Measurements from ENCODE around the gene SLC25A12.

DNA sequence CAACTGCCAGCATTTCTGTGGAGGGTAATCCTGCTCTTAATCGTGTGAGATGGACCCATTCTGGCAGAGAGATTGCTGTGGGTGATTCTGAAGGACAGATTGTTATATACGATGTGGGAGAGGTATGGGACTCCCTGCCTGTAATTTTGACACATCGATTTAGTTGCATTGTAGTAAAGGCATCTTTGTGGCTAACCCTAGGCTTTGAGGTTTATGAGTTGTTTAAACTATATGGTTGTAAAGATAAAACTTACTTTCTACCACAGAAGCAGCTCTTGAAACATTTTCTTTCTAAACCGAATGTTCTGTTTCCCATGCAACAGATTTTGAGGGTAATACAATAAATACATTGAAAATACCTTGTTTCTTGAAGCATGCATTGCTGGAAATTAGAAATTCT is 148.2 kb downstream of the SLC25A12 start:
- TF ChIP-seq, protein P1, sequence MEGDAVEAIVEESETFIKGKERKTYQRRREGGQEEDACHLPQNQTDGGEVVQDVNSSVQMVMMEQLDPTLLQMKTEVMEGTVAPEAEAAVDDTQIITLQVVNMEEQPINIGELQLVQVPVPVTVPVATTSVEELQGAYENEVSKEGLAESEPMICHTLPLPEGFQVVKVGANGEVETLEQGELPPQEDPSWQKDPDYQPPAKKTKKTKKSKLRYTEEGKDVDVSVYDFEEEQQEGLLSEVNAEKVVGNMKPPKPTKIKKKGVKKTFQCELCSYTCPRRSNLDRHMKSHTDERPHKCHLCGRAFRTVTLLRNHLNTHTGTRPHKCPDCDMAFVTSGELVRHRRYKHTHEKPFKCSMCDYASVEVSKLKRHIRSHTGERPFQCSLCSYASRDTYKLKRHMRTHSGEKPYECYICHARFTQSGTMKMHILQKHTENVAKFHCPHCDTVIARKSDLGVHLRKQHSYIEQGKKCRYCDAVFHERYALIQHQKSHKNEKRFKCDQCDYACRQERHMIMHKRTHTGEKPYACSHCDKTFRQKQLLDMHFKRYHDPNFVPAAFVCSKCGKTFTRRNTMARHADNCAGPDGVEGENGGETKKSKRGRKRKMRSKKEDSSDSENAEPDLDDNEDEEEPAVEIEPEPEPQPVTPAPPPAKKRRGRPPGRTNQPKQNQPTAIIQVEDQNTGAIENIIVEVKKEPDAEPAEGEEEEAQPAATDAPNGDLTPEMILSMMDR (IDR thresholded peaks at IDR 0.05): no peak
- TF ChIP-seq POLR2A (IDR thresholded peaks at IDR 0.05): no peak
- TF ChIP-seq POLR2AphosphoS5 (IDR thresholded peaks at IDR 0.05): no peak
